A673 (cell line): ENCODE results near the gene CCT2. TPM values are rescaled to one million over a fixed set of nuclear protein-coding genes. Genes with fewer than 3 reads are reported as not detected.

Source experiments
- BruUV-seq: library from RNA; stranded (reverse); fragments of 400-500 nt; replicated peaks from 2 replicates; lab custom pipeline; 2021; lab: Mats Ljungman, UMichigan
- CTCF ChIA-PET: fragments of 300-600 bp; sonication (Branson Sonifier 250); formaldehyde crosslinking; loops from one replicate; lab custom pipeline; 2022; ENCODE audit warnings: antibody characterized with exemption; lab: Charles Lee
- POLR2A ChIA-PET: fragments of 300-600 bp; sonication (Branson Sonifier 250); formaldehyde crosslinking; loops from one replicate; lab custom pipeline; 2022; ENCODE audit warnings: antibody characterized with exemption; ENCODE audit not compliant: low non-redundant PET; lab: Charles Lee
- DNase-seq: peaks from one replicate; pipeline ENCODE4 v3.0.0-alpha.2; 2015; ENCODE audit warnings: low spot score
- H3K27ac ChIP-seq: fragments of 200-600 bp; sonication (generic); 2 replicates; pipeline ENCODE4 v1.5.1; 2016; ENCODE audit warnings: mixed run types, low read depth, mild to moderate bottlenecking, mixed read lengths, antibody characterized with exemption, low read length; ENCODE audit not compliant: poor library complexity, severe bottlenecking
- H3K27me3 ChIP-seq: fragments of 200-600 bp; sonication (generic); replicated peaks from 2 replicates; pipeline ENCODE4 v1.6.1; 2017; ENCODE audit warnings: mixed run types, low read depth, mild to moderate bottlenecking, mixed read lengths, antibody characterized with exemption, low read length; ENCODE audit not compliant: insufficient read depth, poor library complexity
- H3K36me3 ChIP-seq: fragments of 200-600 bp; sonication (generic); 2 replicates; pipeline ENCODE4 v1.6.1; 2016; ENCODE audit warnings: mixed run types, mild to moderate bottlenecking, mixed read lengths, antibody characterized with exemption, low read length; ENCODE audit not compliant: insufficient read depth, poor library complexity, severe bottlenecking
- H3K4me1 ChIP-seq: fragments of 200-600 bp; sonication (generic); 2 replicates; pipeline ENCODE4 v1.6.1; 2017; ENCODE audit warnings: mixed run types, mild to moderate bottlenecking, mixed read lengths, antibody characterized with exemption, low read length; ENCODE audit not compliant: insufficient read depth, poor library complexity, severe bottlenecking
- H3K4me3 ChIP-seq: fragments of 200-600 bp; sonication (generic); 2 replicates; pipeline ENCODE4 v1.5.1; 2016; ENCODE audit warnings: low read depth, mixed run types, mild to moderate bottlenecking, mixed read lengths, low read length; ENCODE audit not compliant: poor library complexity, severe bottlenecking
- H3K9me3 ChIP-seq: fragments of 200-600 bp; sonication (generic); 2 replicates; pipeline ENCODE4 v1.6.1; 2016; ENCODE audit warnings: mixed run types, low read depth, mild to moderate bottlenecking, mixed read lengths, antibody characterized with exemption, low read length; ENCODE audit not compliant: poor library complexity, severe bottlenecking
- EZH2 ChIP-seq: fragments of 200-600 bp; sonication (generic); IDR thresholded peaks from 2 replicates; pipeline ENCODE4 v1.6.1; 2017; ENCODE audit warnings: borderline replicate concordance, low read depth, mild to moderate bottlenecking, mixed read lengths, antibody characterized with exemption, low read length; ENCODE audit not compliant: poor library complexity, severe bottlenecking
- intact Hi-C: fragments of 100-400 bp; cut with micrococcal nuclease; formaldehyde crosslinking; loops from one replicate; pipeline ENCODE4 v1.10.0; 2022; ENCODE audit not compliant: unreplicated experiment
- total RNA-seq: library from RNA; stranded (reverse); gene quantifications from 2 replicates; pipeline ENCODE4 v1.2.3, GENCODE V29; 2021
- TF ChIP-seq, protein P1 (sequence below): fragments of 300-800, 200-600 bp; sonication (generic); conservative IDR thresholded peaks from 2 replicates; pipeline ENCODE4 v1.5.1; 2017; ENCODE audit warnings: low read depth, mild to moderate bottlenecking, antibody characterized with exemption, low read length, moderate library complexity, mixed read lengths

The CCT2 gene
- total RNA-seq, 1 experiment from 2014 or later, result 566 TPM

GRCh38 chr12:69556383-69556782, 28.9 kb upstream of the CCT2 start:
- H3K27ac ChIP-seq, result no peak overlapping the region
- CTCF ChIA-PET, result no interaction called here
- no peak for TF ChIP-seq EZH2
- TF ChIP-seq, protein P1, sequence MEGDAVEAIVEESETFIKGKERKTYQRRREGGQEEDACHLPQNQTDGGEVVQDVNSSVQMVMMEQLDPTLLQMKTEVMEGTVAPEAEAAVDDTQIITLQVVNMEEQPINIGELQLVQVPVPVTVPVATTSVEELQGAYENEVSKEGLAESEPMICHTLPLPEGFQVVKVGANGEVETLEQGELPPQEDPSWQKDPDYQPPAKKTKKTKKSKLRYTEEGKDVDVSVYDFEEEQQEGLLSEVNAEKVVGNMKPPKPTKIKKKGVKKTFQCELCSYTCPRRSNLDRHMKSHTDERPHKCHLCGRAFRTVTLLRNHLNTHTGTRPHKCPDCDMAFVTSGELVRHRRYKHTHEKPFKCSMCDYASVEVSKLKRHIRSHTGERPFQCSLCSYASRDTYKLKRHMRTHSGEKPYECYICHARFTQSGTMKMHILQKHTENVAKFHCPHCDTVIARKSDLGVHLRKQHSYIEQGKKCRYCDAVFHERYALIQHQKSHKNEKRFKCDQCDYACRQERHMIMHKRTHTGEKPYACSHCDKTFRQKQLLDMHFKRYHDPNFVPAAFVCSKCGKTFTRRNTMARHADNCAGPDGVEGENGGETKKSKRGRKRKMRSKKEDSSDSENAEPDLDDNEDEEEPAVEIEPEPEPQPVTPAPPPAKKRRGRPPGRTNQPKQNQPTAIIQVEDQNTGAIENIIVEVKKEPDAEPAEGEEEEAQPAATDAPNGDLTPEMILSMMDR, result no peak

DNA sequence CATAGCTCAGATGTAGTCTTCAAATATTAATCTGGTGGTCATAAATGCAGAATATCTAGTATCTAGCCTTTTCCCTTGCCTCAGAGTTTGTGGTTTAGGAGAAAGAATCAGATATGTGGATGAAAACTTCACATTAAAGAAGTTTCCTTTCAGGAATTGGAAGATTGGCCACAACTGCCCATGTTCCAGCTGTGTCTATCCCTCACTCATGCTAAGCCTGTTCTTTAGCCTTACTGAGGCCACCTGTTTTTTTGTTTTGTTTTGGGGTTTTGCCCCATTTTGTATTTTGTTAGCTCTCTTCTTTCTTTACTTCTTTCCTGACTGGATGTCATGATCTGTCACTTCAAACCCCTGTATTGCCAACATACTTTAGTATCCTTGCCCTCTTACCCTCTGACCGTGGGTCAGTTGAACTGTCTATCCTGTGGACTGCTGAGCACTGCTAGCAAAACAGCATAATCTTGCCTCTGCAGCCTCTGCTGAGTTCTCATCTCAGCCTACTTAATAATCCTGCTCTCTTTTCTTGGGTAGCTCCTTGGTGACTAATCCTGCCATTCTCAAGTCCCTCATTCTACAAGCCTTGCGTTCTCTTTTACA, 22.0 kb upstream of the CCT2 start:
- POLR2A ChIA-PET, result interaction anchor here (0.6 kb wide), 1 partner anchor 29 kb away, joined by 3 read pairs; no protein-coding TSS in a partner anchor
- H3K27me3 ChIP-seq, result no peaks in the 10 kb centered on the region
- H3K9me3 ChIP-seq, result no peaks in the 10 kb centered on the region
- no TSS peak for BruUV-seq
- TF ChIP-seq, protein P1, result no peak
- no peaks in the 10 kb centered on the region for H3K4me1 ChIP-seq
- intact Hi-C loops, result no loop called here
- H3K27ac ChIP-seq, result no peak overlapping the region
- no peak for DNase-seq
- H3K4me3 ChIP-seq, result no peak overlapping the region
- CTCF ChIA-PET, result no interaction called here
- H3K36me3 ChIP-seq, result no peaks in the 10 kb centered on the region

More at GRCh38 chr12:69556383-69556782, 28.9 kb upstream of the CCT2 start:
- no TSS peak for BruUV-seq
- intact Hi-C loops, result no loop called here
- Histone ChIP-seq H3K27me3 (no peaks in the 10 kb centered on the region), H3K9me3 (no peaks in the 10 kb centered on the region), H3K4me1 (peaks cover 7% of the 10 kb centered on the region), H3K4me3 (no peak overlapping the region), H3K36me3 (no peaks in the 10 kb centered on the region)
- DNase-seq, result no peak
- POLR2A ChIA-PET, result no interaction called here

DNA sequence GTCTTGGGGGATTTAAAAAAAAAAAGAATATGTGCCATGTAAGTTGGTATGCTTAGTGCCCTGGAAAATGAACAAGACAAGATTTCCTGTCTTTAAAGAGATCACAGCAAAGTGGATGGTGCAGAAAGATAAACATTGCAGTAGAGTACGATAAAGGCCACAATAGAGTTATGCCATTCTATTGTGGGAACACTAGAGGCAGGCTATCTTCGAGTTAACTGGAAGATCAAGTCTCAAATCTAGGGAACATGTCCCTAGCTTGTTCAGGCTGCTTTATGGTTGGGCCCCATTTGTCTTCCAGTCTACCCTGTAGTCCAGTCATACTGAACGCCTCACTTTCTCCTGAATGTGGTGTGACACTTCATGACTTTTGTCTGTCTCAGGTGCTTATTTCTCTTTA, 18.7 kb upstream of the CCT2 start:
- no peaks in the 10 kb centered on the region for H3K36me3 ChIP-seq
- no peak overlapping the region for H3K27ac ChIP-seq
- H3K4me1 ChIP-seq, result no peaks in the 10 kb centered on the region
- no peak for DNase-seq
- BruUV-seq, result no TSS peak
- H3K9me3 ChIP-seq, result no peaks in the 10 kb centered on the region
- H3K27me3 ChIP-seq, result no peaks in the 10 kb centered on the region
- ChIA-PET POLR2A (no interaction called here), CTCF (no interaction called here)
- TF ChIP-seq, protein P1, result peak; percentile 30; the same call in 1 of the 2 replicates
- no peak for TF ChIP-seq EZH2
- H3K4me3 ChIP-seq, result no peak overlapping the region
- intact Hi-C loops, result no loop called here
